SK-N-SH (cell line): ENCODE data around the gene MGAT5B. TPM values are rescaled to one million over a fixed set of nuclear protein-coding genes. Genes with fewer than 3 reads are reported as not detected.
A peak's percentile ranks its signal among the peaks of the same experiment; 100 is the strongest.

ENCODE experiments used
- CTCF ChIA-PET: fragments of 300-600, 350-600 bp; formaldehyde crosslinking; extraction: SDS; loops from one replicate; lab custom pipeline; 2021; lab: Yijun Ruan, JAX
- POLR2A ChIA-PET: fragments of 350-600 bp; sonication (Branson Sonifier 250); formaldehyde crosslinking; extraction: SDS; loops from one replicate; lab custom pipeline; 2020; ENCODE audit warnings: antibody characterized with exemption, inconsistent platforms; lab: Yijun Ruan, JAX
- DNase-seq: peaks from one replicate; pipeline ENCODE4 v3.0.0; 2012
- H2AFZ ChIP-seq: fragments of 200-600 bp; sonication (generic); 2 replicates; pipeline ENCODE4 v1.8.1; 2016; ENCODE audit warnings: antibody characterized with exemption, mild to moderate bottlenecking, low read depth
- H3F3A ChIP-seq: fragments of 200-600 bp; sonication (generic); replicated peaks from 2 replicates; pipeline ENCODE3; 2016; ENCODE audit warnings: antibody characterized with exemption, mild to moderate bottlenecking; ENCODE audit not compliant: insufficient read depth
- H3K27ac ChIP-seq, 2 experiments: fragments of 200-500 bp in 1 of 2; fragments of 200-600 bp in 1 of 2; sonication (Bioruptor generic) in 1 of 2; sonication (generic), shearing (Covaris generic) in 1 of 2; 2 replicates each; pipeline versions ENCODE4 v1.5.1 to v1.6.1; 2014 to 2016; ENCODE audit warnings: low read depth in 2 of 2, inconsistent platforms in 1 of 2, low read length in 1 of 2, mild to moderate bottlenecking in 1 of 2, mixed read lengths in 1 of 2
- H3K27me3 ChIP-seq: fragments of 200-600 bp; sonication (generic), shearing (Covaris generic); 2 replicates; pipeline ENCODE4 v1.6.1; 2016; ENCODE audit warnings: mixed run types; ENCODE audit not compliant: insufficient read depth
- H3K36me3 ChIP-seq, 2 experiments: fragments of 200-500 bp in 1 of 2; fragments of 200-600 bp in 1 of 2; sonication (Bioruptor generic) in 1 of 2; sonication (generic) in 1 of 2; replicated peaks in 1 of 2; 2 replicates each; pipeline versions ENCODE3 to v1.5.1; 2014 to 2016; ENCODE audit warnings: low read length in 1 of 2, mild to moderate bottlenecking in 1 of 2; ENCODE audit not compliant: insufficient read depth in 2 of 2, control insufficient read depth in 1 of 2
- H3K4me1 ChIP-seq, 2 experiments: fragments of 200-500 bp in 1 of 2; fragments of 200-600 bp in 1 of 2; sonication (Bioruptor generic) in 1 of 2; sonication (generic), shearing (Covaris generic) in 1 of 2; 2 replicates each; pipeline versions ENCODE4 v1.5.1 to v1.6.1; 2014 to 2016; ENCODE audit warnings: low read depth in 1 of 2, low read length in 1 of 2, mixed run types in 1 of 2; ENCODE audit not compliant: insufficient read depth in 2 of 2, control insufficient read depth in 1 of 2
- H3K4me2 ChIP-seq: fragments of 200-600 bp; sonication (generic), shearing (Covaris generic); 2 replicates; pipeline ENCODE4 v1.6.1; 2017; ENCODE audit warnings: mixed run types
- H3K4me3 ChIP-seq, 2 experiments: fragments of 200-500 bp in 1 of 2; fragments of 200-600 bp in 1 of 2; sonication (Bioruptor generic) in 1 of 2; sonication (generic), shearing (Covaris generic) in 1 of 2; 2 replicates each; pipeline versions ENCODE4 v1.5.1 to v1.8.1; 2014 to 2016; ENCODE audit warnings: low read depth in 2 of 2, inconsistent platforms in 1 of 2, low read length in 1 of 2, mild to moderate bottlenecking in 1 of 2, mixed read lengths in 1 of 2, moderate library complexity in 1 of 2
- H3K79me2 ChIP-seq: fragments of 200-600 bp; sonication (generic); 2 replicates; pipeline ENCODE4 v1.8.1; 2017; ENCODE audit warnings: mild to moderate bottlenecking; ENCODE audit not compliant: insufficient read depth
- H3K9ac ChIP-seq: fragments of 200-600 bp; sonication (generic); 2 replicates; pipeline ENCODE4 v1.6.1; 2017; ENCODE audit warnings: mixed run types
- H3K9me2 ChIP-seq: fragments of 200-600 bp; sonication (generic); 2 replicates; pipeline ENCODE4 v1.6.1; 2017; ENCODE audit warnings: mixed run types
- H3K9me3 ChIP-seq: fragments of 200-600 bp; sonication (generic); 2 replicates; pipeline ENCODE4 v1.6.1; 2017; ENCODE audit warnings: mixed run types, mild to moderate bottlenecking, moderate library complexity
- H4K20me1 ChIP-seq: fragments of 200-600 bp; sonication (generic); 2 replicates; pipeline ENCODE4 v1.6.1; 2017; ENCODE audit warnings: mild to moderate bottlenecking, mixed run types; ENCODE audit not compliant: insufficient read depth
- CHD2 ChIP-seq: fragments of 150-350 bp; IDR thresholded peaks from 2 replicates; pipeline ENCODE4 v1.6.1; 2018; ENCODE audit warnings: low read length; ENCODE audit not compliant: partially characterized antibody
- CTCF ChIP-seq: fragments of 200-600 bp; sonication (generic); IDR thresholded peaks from 2 replicates; pipeline ENCODE4 v1.6.1; 2017; ENCODE audit warnings: antibody characterized with exemption, mild to moderate bottlenecking, moderate library complexity
- EP300 ChIP-seq, 2 experiments: IDR thresholded peaks; 2 replicates each; pipeline versions ENCODE4 v1.4.0 to v1.6.1; 2012; ENCODE audit warnings: borderline replicate concordance in 1 of 2, low read depth in 1 of 2, low read length in 1 of 2
- FOXM1 ChIP-seq: IDR thresholded peaks from 2 replicates; pipeline ENCODE4 v1.4.0; 2012; ENCODE audit warnings: low read depth, mild to moderate bottlenecking
- GATA2 ChIP-seq: sonication (generic); formaldehyde crosslinking; IDR thresholded peaks from 2 replicates; pipeline ENCODE4 v1.5.0; 2020; ENCODE audit warnings: mild to moderate bottlenecking, missing genetic modification reagents
- JUND ChIP-seq: IDR thresholded peaks from 2 replicates; pipeline ENCODE4 v1.4.0; 2012
- MAX ChIP-seq: IDR thresholded peaks from 2 replicates; pipeline ENCODE4 v1.4.0; 2012; ENCODE audit warnings: low read depth
- MXI1 ChIP-seq: IDR thresholded peaks from 2 replicates; pipeline ENCODE4 v1.6.1; 2012; ENCODE audit warnings: mild to moderate bottlenecking, low read depth, low read length, improper control_type of control experiment
- NFIC ChIP-seq: IDR thresholded peaks from 2 replicates; pipeline ENCODE4 v1.4.0; 2012; ENCODE audit warnings: borderline replicate concordance
- REST ChIP-seq: IDR thresholded peaks from 2 replicates; pipeline ENCODE4 v1.6.1; 2012; ENCODE audit warnings: mild to moderate bottlenecking, low read depth, low read length, moderate library complexity
- RFX5 ChIP-seq: IDR thresholded peaks from 2 replicates; pipeline ENCODE4 v1.6.1; 2012; ENCODE audit warnings: mild to moderate bottlenecking, improper control_type of control experiment, low read length
- SIN3A ChIP-seq: IDR thresholded peaks from 2 replicates; pipeline ENCODE4 v1.6.1; 2012; ENCODE audit warnings: low read depth, mild to moderate bottlenecking, low read length, moderate library complexity, borderline replicate concordance
- SMC3 ChIP-seq: IDR thresholded peaks from 2 replicates; pipeline ENCODE4 v1.6.1; 2012; ENCODE audit warnings: low read depth, low read length, improper control_type of control experiment
- TAF1 ChIP-seq: IDR thresholded peaks from 2 replicates; pipeline ENCODE4 v1.6.1; 2012; ENCODE audit warnings: low read depth, mild to moderate bottlenecking, low read length, moderate library complexity, borderline replicate concordance
- TCF12 ChIP-seq: IDR thresholded peaks from 2 replicates; pipeline ENCODE4 v1.4.0; 2012
- TEAD4 ChIP-seq: IDR thresholded peaks from 2 replicates; pipeline ENCODE4 v1.4.0; 2012; ENCODE audit warnings: mild to moderate bottlenecking, borderline replicate concordance; ENCODE audit not compliant: insufficient read depth
- USF2 ChIP-seq: fragments of 150-350 bp; IDR thresholded peaks from 2 replicates; pipeline ENCODE4 v1.6.1; 2017; ENCODE audit warnings: antibody characterized with exemption, low read length, low read depth, borderline replicate concordance
- ZBTB33 ChIP-seq: IDR thresholded peaks from 2 replicates; pipeline ENCODE4 v1.4.0; 2012; ENCODE audit warnings: low read depth, borderline replicate concordance
- WGBS: methylation state at CpG from one replicate; pipeline ENCODE4 v1.1.6; 2017; ENCODE audit warnings: low lambda C conversion rate; 5-methylcytosine and 5-hydroxymethylcytosine counted together
- polyA plus RNA-seq, 3 experiments: library from polyadenylated mRNA; depleted of rRNA; stranded (reverse); fragments of >200 nt; gene quantifications; 2 replicates each; pipeline ENCODE4 v1.2.3, GENCODE V29; 2012

MGAT5B gene
- polyA plus RNA-seq, 1 of the 3 experiments (the other 2 are of a cell fraction) = 13.8 TPM

DNA sequence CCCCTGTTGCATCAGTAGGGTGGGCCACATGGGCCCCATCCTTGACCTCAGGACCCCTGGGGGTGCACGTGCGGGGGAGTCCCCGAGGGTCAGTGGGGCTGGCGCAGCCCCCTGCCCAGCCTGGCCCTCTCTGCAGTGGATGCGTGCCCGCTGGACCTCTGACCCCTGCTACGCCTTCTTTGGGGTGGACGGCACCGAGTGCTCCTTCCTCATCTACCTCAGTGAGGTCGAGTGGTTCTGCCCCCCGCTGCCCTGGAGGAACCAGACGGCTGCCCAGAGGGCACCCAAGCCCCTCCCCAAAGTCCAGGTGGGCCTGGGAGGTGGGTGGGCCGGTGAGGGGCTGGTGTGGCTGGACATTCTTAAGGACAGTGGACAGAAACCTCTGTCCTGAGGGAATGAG, 35.9 kb downstream of the MGAT5B start:
- 80% methylated on average over 1 of the region's 13 CpGs for WGBS
- no peaks in the 10 kb centered on the region for H3K27me3 ChIP-seq
- peaks cover 4 to 7% of the 10 kb centered on the region in 2 experiments for H3K36me3 ChIP-seq
- H3K4me3 ChIP-seq = no peak overlapping the region
- H3K9me2 ChIP-seq = no peaks in the 10 kb centered on the region
- H3K79me2 ChIP-seq = no peaks in the 10 kb centered on the region
- no peak overlapping the region for H3K4me2 ChIP-seq
- ChIA-PET POLR2A (no interaction called here), CTCF (interaction anchor here (0.6 to 4.1 kb wide), 4 partner anchors 36 to 152 kb away, joined by 3 to 19 read pairs (median 4); partner anchors contain the start of gene MGAT5B)
- peaks cover 7% of the 10 kb centered on the region for H4K20me1 ChIP-seq
- H3K9me3 ChIP-seq = 0 out of 2 replicates have a peak, but pooled peaks cover 4% of the 10 kb centered on the region
- TF ChIP-seq ZBTB33 (no peak), TCF12 (no peak), CHD2 (no peak), NFIC (no peak), GATA2 (CRISPR knock-in tag) (no peak), MAX (no peak), REST (no peak), TEAD4 (no peak), SIN3A (no peak), TAF1 (no peak), MXI1 (no peak), JUND (no peak), CTCF (no peak), EP300 (IDR thresholded peaks at IDR 0.05; ENCODE audit: borderline replicate concordance in 1 of 2, low read depth in 1 of 2, low read length in 1 of 2) (no peak), SMC3 (no peak), FOXM1 (no peak), RFX5 (no peak), USF2 (no peak)
- H3K9ac ChIP-seq = no peak overlapping the region
- DNase-seq = no peak
- H3K4me1 ChIP-seq = peaks cover 0 to 31% of the 10 kb centered on the region in 2 experiments; a peak in 1 of 4 replicates
- no peak overlapping the region for H2AFZ ChIP-seq
- H3K27ac ChIP-seq = peak overlapping the region in 1 of 2 experiments; percentile 44; a peak in 1 of 4 replicates
- no peaks in the 10 kb centered on the region for H3F3A ChIP-seq
